HepG2 (cell line): Measurements from ENCODE around the gene PTPRN. TPM values are rescaled to one million over a fixed set of nuclear protein-coding genes. Genes with fewer than 3 reads are reported as not detected.
A peak's percentile ranks its signal among the peaks of the same experiment; 100 is the strongest.

Experiments used
- CREM ChIP-seq, 2 experiments: sonication (generic) in 1 of 2; formaldehyde crosslinking in 1 of 2; IDR thresholded peaks; 2 replicates each; pipeline versions ENCODE4 v1.4.0 to v1.6.1; 2016 to 2020; ENCODE audit warnings: antibody characterized with exemption in 1 of 2, mild to moderate bottlenecking in 1 of 2, missing genetic modification reagents in 1 of 2
- ELF3 ChIP-seq: IDR thresholded peaks from 2 replicates; pipeline ENCODE4 v1.6.1; 2016; ENCODE audit warnings: missing genetic modification reagents, missing compliant biosample characterization
- GPBP1L1 ChIP-seq: sonication (generic); formaldehyde crosslinking; IDR thresholded peaks from 2 replicates; pipeline ENCODE4 v1.5.0; 2020; ENCODE audit warnings: mild to moderate bottlenecking, missing genetic modification reagents
- IRF9 ChIP-seq: sonication (generic); formaldehyde crosslinking; IDR thresholded peaks from 2 replicates; pipeline ENCODE4 v1.8.0; 2022; ENCODE audit warnings: missing genetic modification reagents, mild to moderate bottlenecking, borderline replicate concordance
- JUNB ChIP-seq: sonication (generic); formaldehyde crosslinking; IDR thresholded peaks from 2 replicates; pipeline ENCODE4 v1.8.0; 2022; ENCODE audit warnings: missing genetic modification reagents, mild to moderate bottlenecking, borderline replicate concordance
- LCORL ChIP-seq, 2 experiments: fragments of 450-650 bp in 1 of 2; sonication (generic) in 1 of 2; formaldehyde crosslinking in 1 of 2; IDR thresholded peaks; 2 replicates each; pipeline versions ENCODE4 v1.5.0 to v1.6.1; 2017 to 2020; ENCODE audit warnings: antibody characterized with exemption in 1 of 2, missing genetic modification reagents in 1 of 2
- MBNL3 ChIP-seq: fragments of 250-450 bp; sonication (Bioruptor Pico); conservative IDR thresholded peaks from 2 replicates; pipeline ENCODE4 v1.8.0; 2022; ENCODE audit warnings: mild to moderate bottlenecking, inconsistent platforms
- NKX3-1 ChIP-seq: sonication (generic); formaldehyde crosslinking; IDR thresholded peaks from 2 replicates; pipeline ENCODE4 v1.5.0; 2020; ENCODE audit warnings: missing genetic modification reagents
- NR2F1 ChIP-seq, 2 experiments: fragments of 450-650 bp in 1 of 2; formaldehyde crosslinking in 1 of 2; IDR thresholded peaks; 2 replicates each; pipeline versions ENCODE4 v1.5.0 to v1.6.1; 2016 to 2020; ENCODE audit warnings: mild to moderate bottlenecking in 1 of 2, missing compliant biosample characterization in 1 of 2, missing genetic modification reagents in 1 of 2, moderate library complexity in 1 of 2
- RFX1 ChIP-seq: fragments of 450-650 bp; IDR thresholded peaks from 2 replicates; pipeline ENCODE4 v1.6.1; 2017
- SNAPC4 ChIP-seq: sonication (generic); formaldehyde crosslinking; IDR thresholded peaks from 2 replicates; pipeline ENCODE4 v1.4.0; 2020; ENCODE audit warnings: mild to moderate bottlenecking, missing genetic modification reagents
- SRY ChIP-seq: sonication (generic); formaldehyde crosslinking; IDR thresholded peaks from 2 replicates; pipeline ENCODE4 v1.8.0; 2022; ENCODE audit warnings: mild to moderate bottlenecking, missing genetic modification reagents
- TEF ChIP-seq: sonication (generic); formaldehyde crosslinking; IDR thresholded peaks from 2 replicates; pipeline ENCODE4 v1.5.0; 2020; ENCODE audit warnings: missing genetic modification reagents
- TRIM24 ChIP-seq: sonication (generic); formaldehyde crosslinking; IDR thresholded peaks from 2 replicates; pipeline ENCODE4 v1.8.0; 2022; ENCODE audit warnings: mild to moderate bottlenecking, missing genetic modification reagents
- ZBTB8A ChIP-seq: sonication (generic); formaldehyde crosslinking; IDR thresholded peaks from 2 replicates; pipeline ENCODE4 v1.4.0; 2020; ENCODE audit warnings: mild to moderate bottlenecking, low read depth, missing genetic modification reagents, borderline replicate concordance
- ZNF44 ChIP-seq: sonication (generic); formaldehyde crosslinking; IDR thresholded peaks from 2 replicates; pipeline ENCODE4 v1.5.1; 2020; ENCODE audit warnings: mild to moderate bottlenecking, missing genetic modification reagents
- ZNF770 ChIP-seq: sonication (generic); formaldehyde crosslinking; IDR thresholded peaks from 2 replicates; pipeline ENCODE4 v1.5.0; 2020; ENCODE audit warnings: mild to moderate bottlenecking, missing genetic modification reagents
- polyA plus RNA-seq, 8 experiments: library from polyadenylated mRNA; depleted of rRNA in 3 of 8; stranded (reverse) in 7 of 8; unstranded in 1 of 8; fragments of >200 nt; fragmentation: Illumina TruSeq in 4 of 8; extraction: Trizol in 4 of 8; gene quantifications; 2 replicates each; pipeline versions ENCODE4 v1.2.1 to v1.2.3, GENCODE V29; 2011 to 2016; ENCODE audit warnings: low read depth in 4 of 8, missing spikeins in 1 of 8, mixed read lengths in 1 of 8; ENCODE audit not compliant: insufficient read depth in 1 of 8
- total RNA-seq, 5 experiments: library from RNA; depleted of rRNA; stranded (reverse); fragments of >200 nt; fragmentation: Illumina TruSeq; extraction: Trizol; gene quantifications; 2 replicates each; pipeline ENCODE4 v1.2.3, GENCODE V29; 2016; ENCODE audit warnings: low read depth in 1 of 5

PTPRN gene
- total and polyA plus RNA-seq, 2 of the 13 experiments (the other 11 are each of a cell fraction or from before 2014, with no cell fraction given): 0.26 TPM; not detected in 1

GRCh38 chr2:219269362-219270054 lies 39.7 kb downstream of the PTPRN start (continued):
- TF ChIP-seq SNAPC4 (CRISPR knock-in tag) (no peak), TEF (CRISPR knock-in tag) (no peak), NKX3-1 (CRISPR knock-in tag) (no peak), SRY (CRISPR knock-in tag) (no peak), TRIM24 (no peak), ZBTB8A (CRISPR knock-in tag) (no peak), NR2F1 (CRISPR knock-in tag; IDR thresholded peaks at IDR 0.05) (0 out of 4 replicates have a peak, but pooled peaks of 1 of the 2 experiments have one; percentile 18), GPBP1L1 (CRISPR knock-in tag) (no peak), ZNF44 (CRISPR knock-in tag) (no peak), RFX1 (no peak), MBNL3 (CRISPR knock-in tag) (no peak), LCORL (IDR thresholded peaks at IDR 0.05) (no peak), LCORL (CRISPR knock-in tag; IDR thresholded peaks at IDR 0.05) (peak; percentile 14; the same call in 1 of the 2 replicates), ELF3 (no peak), IRF9 (CRISPR knock-in tag) (no peak), JUNB (CRISPR knock-in tag) (no peak), ZNF770 (CRISPR knock-in tag) (no peak), CREM (IDR thresholded peaks at IDR 0.05) (no peak), CREM (CRISPR knock-in tag; IDR thresholded peaks at IDR 0.05) (no peak)
